HEK293 (cell line): ENCODE data around the gene TMEM72.

Experiments
- ATF2 ChIP-seq: fragments of 450-650 bp; formaldehyde crosslinking; IDR thresholded peaks from 2 replicates; pipeline ENCODE4 v1.5.1; 2016; ENCODE audit warnings: missing biosample characterization, missing genetic modification characterization, low read depth
- CTCF ChIP-seq: fragments of 450-650 bp; formaldehyde crosslinking; IDR thresholded peaks from 2 replicates; pipeline ENCODE4 v1.5.1; 2016; ENCODE audit warnings: missing biosample characterization, missing genetic modification characterization
- MYNN ChIP-seq: fragments of 450-650 bp; formaldehyde crosslinking; IDR thresholded peaks from 2 replicates; pipeline ENCODE4 v1.5.1; 2016; ENCODE audit warnings: missing biosample characterization, missing genetic modification characterization, borderline replicate concordance
- PRDM2 ChIP-seq: fragments of 450-650 bp; formaldehyde crosslinking; IDR thresholded peaks from 2 replicates; pipeline ENCODE4 v1.5.1; 2016; ENCODE audit warnings: missing biosample characterization, missing genetic modification characterization, borderline replicate concordance
- REST ChIP-seq: fragments of 450-650 bp; formaldehyde crosslinking; IDR thresholded peaks from 2 replicates; pipeline ENCODE4 v1.5.1; 2016; ENCODE audit warnings: missing biosample characterization, missing genetic modification characterization
- SETDB1 ChIP-seq: IDR thresholded peaks from one replicate; pipeline ENCODE4 v1.6.1; 2017; ENCODE audit warnings: mild to moderate bottlenecking, low read length, moderate library complexity, mixed read lengths; ENCODE audit not compliant: insufficient read length
- YY1 ChIP-seq: fragments of 450-650 bp; formaldehyde crosslinking; IDR thresholded peaks from 2 replicates; pipeline ENCODE4 v1.5.1; 2018; ENCODE audit warnings: missing biosample characterization, missing genetic modification characterization
- ZNF266 ChIP-seq: fragments of 450-650 bp; formaldehyde crosslinking; IDR thresholded peaks from 2 replicates; pipeline ENCODE4 v1.5.1; 2016; ENCODE audit warnings: missing biosample characterization, missing genetic modification characterization, low read depth
- ZNF274 ChIP-seq, 2 experiments: fragments of 200-500 bp in 1 of 2; fragments of 450-650 bp in 1 of 2; sonication (Bioruptor generic) in 1 of 2; formaldehyde crosslinking in 1 of 2; IDR thresholded peaks; 2 replicates each; pipeline versions ENCODE4 v1.5.1 to v1.6.1; 2014 to 2016; ENCODE audit warnings: borderline replicate concordance in 1 of 2, inconsistent platforms in 1 of 2, low read length in 1 of 2, missing biosample characterization in 1 of 2, missing genetic modification characterization in 1 of 2
- ZNF423 ChIP-seq: fragments of 450-650 bp; formaldehyde crosslinking; IDR thresholded peaks from 2 replicates; pipeline ENCODE4 v1.5.1; 2016; ENCODE audit warnings: missing biosample characterization, missing genetic modification characterization
- ZNF521 ChIP-seq: fragments of 450-650 bp; formaldehyde crosslinking; IDR thresholded peaks from 2 replicates; pipeline ENCODE4 v1.5.1; 2017; ENCODE audit warnings: missing biosample characterization, mild to moderate bottlenecking, missing genetic modification characterization
- ZNF76 ChIP-seq: fragments of 450-650 bp; formaldehyde crosslinking; IDR thresholded peaks from 2 replicates; pipeline ENCODE4; 2016; ENCODE audit warnings: low read depth, missing biosample characterization, missing genetic modification characterization, borderline replicate concordance
- ZNF843 ChIP-seq: fragments of 450-650 bp; formaldehyde crosslinking; IDR thresholded peaks from 2 replicates; pipeline ENCODE4 v1.5.1; 2016; ENCODE audit warnings: missing biosample characterization, missing genetic modification characterization

GRCh38 chr10:44971935-44972757, 61.0 kb downstream of the TMEM72 start:
- TF ChIP-seq ZNF266 (tag by site-specific recombination) (no peak), ZNF274 (IDR thresholded peaks at IDR 0.05; ENCODE audit: low read length) (no peak), ZNF274 (tag by site-specific recombination; IDR thresholded peaks at IDR 0.05; ENCODE audit: borderline replicate concordance) (no peak), ZNF76 (no peak), CTCF (tag by site-specific recombination) (no peak), REST (tag by site-specific recombination) (no peak), ZNF843 (no peak), ATF2 (tag by site-specific recombination) (no peak), ZNF423 (no peak), MYNN (tag by site-specific recombination) (no peak), YY1 (no peak), SETDB1 (no peak), ZNF521 (tag by site-specific recombination) (no peak), PRDM2 (tag by site-specific recombination) (no peak)
